Rectal smooth muscle tissue (tissue), 1 donor: ENCODE data around the gene RABGAP1.

Source experiments
- H3K27ac ChIP-seq: one replicate; pipeline ENCODE4 v1.7.0; 2013; ENCODE audit warnings: low read depth, low read length, inconsistent platforms
- H3K27me3 ChIP-seq: one replicate; pipeline ENCODE4 v1.7.0; 2013; ENCODE audit warnings: low read length; ENCODE audit not compliant: control insufficient read depth, insufficient read depth
- H3K36me3 ChIP-seq: one replicate; pipeline ENCODE4 v1.7.0; 2013; ENCODE audit warnings: low read length; ENCODE audit not compliant: control insufficient read depth, insufficient read depth
- H3K4me1 ChIP-seq: one replicate; pipeline ENCODE4 v1.7.0; 2013; ENCODE audit warnings: low read length; ENCODE audit not compliant: control insufficient read depth, insufficient read depth
- H3K4me3 ChIP-seq: one replicate; pipeline ENCODE4 v1.7.0; 2013; ENCODE audit warnings: low read length
- H3K9ac ChIP-seq: one replicate; pipeline ENCODE4 v1.7.0; 2013; ENCODE audit warnings: low read length

RABGAP1 gene

GRCh38 chr9:123065196-123065595 lies 124.4 kb downstream of the RABGAP1 start:
- no peak overlapping the region for H3K4me3 ChIP-seq
- H3K27me3 ChIP-seq, result no peaks in the 10 kb centered on the region
- H3K4me1 ChIP-seq, result no peaks in the 10 kb centered on the region
- no peak overlapping the region for H3K27ac ChIP-seq
- no peak overlapping the region for H3K9ac ChIP-seq
- H3K36me3 ChIP-seq, result peaks cover 9% of the 10 kb centered on the region

GRCh38 chr9:123067136-123067535 lies 126.3 kb downstream of the RABGAP1 start:
- Histone ChIP-seq H3K4me1 (no peaks in the 10 kb centered on the region), H3K27me3 (no peaks in the 10 kb centered on the region), H3K27ac (no peak overlapping the region), H3K4me3 (no peak overlapping the region), H3K36me3 (peaks cover 17% of the 10 kb centered on the region), H3K9ac (no peak overlapping the region)

- no peaks in the 10 kb centered on the region for H3K4me1 ChIP-seq
- no peak overlapping the region for H3K27ac ChIP-seq
- H3K9ac ChIP-seq, result no peak overlapping the region
- H3K27me3 ChIP-seq, result no peaks in the 10 kb centered on the region
- H3K4me3 ChIP-seq, result no peak overlapping the region
- peaks cover 17% of the 10 kb centered on the region for H3K36me3 ChIP-seq
These were observed 128.2 kb downstream of the RABGAP1 start for GRCh38 chr9:123069010-123069481.

GRCh38 chr9:123070198-123070597 lies 129.4 kb downstream of the RABGAP1 start:
- H3K4me3 ChIP-seq, result no peak overlapping the region
- no peak overlapping the region for H3K27ac ChIP-seq
- no peaks in the 10 kb centered on the region for H3K4me1 ChIP-seq
- no peaks in the 10 kb centered on the region for H3K27me3 ChIP-seq
- H3K9ac ChIP-seq, result no peak overlapping the region
- peaks cover 19% of the 10 kb centered on the region for H3K36me3 ChIP-seq

GRCh38 chr9:123072407-123072995 lies 131.7 kb downstream of the RABGAP1 start:
- no peaks in the 10 kb centered on the region for H3K27me3 ChIP-seq
- H3K4me3 ChIP-seq, result no peak overlapping the region
- no peaks in the 10 kb centered on the region for H3K4me1 ChIP-seq
- H3K27ac ChIP-seq, result no peak overlapping the region
- H3K9ac ChIP-seq, result no peak overlapping the region
- H3K36me3 ChIP-seq, result peaks cover 13% of the 10 kb centered on the region

GRCh38 chr9:123073441-123073840 lies 132.6 kb downstream of the RABGAP1 start:
- Histone ChIP-seq H3K4me1 (no peaks in the 10 kb centered on the region), H3K27me3 (no peaks in the 10 kb centered on the region), H3K9ac (no peak overlapping the region), H3K4me3 (no peak overlapping the region), H3K27ac (peak overlapping the region; percentile 19), H3K36me3 (peaks cover 14% of the 10 kb centered on the region)

- Histone ChIP-seq H3K4me3 (no peak overlapping the region), H3K4me1 (no peaks in the 10 kb centered on the region), H3K27ac (peak overlapping the region; percentile 19), H3K9ac (no peak overlapping the region), H3K27me3 (no peaks in the 10 kb centered on the region), H3K36me3 (peaks cover 17% of the 10 kb centered on the region)
These were observed 133.2 kb downstream of the RABGAP1 start for GRCh38 chr9:123073991-123074422.

GRCh38 chr9:123074628-123075027 lies 133.8 kb downstream of the RABGAP1 start:
- Histone ChIP-seq H3K27ac (no peak overlapping the region), H3K4me1 (no peaks in the 10 kb centered on the region), H3K36me3 (peaks cover 17% of the 10 kb centered on the region), H3K9ac (no peak overlapping the region), H3K4me3 (no peak overlapping the region), H3K27me3 (no peaks in the 10 kb centered on the region)

- Histone ChIP-seq H3K36me3 (peaks cover 10% of the 10 kb centered on the region), H3K27ac (no peak overlapping the region), H3K27me3 (no peaks in the 10 kb centered on the region), H3K9ac (no peak overlapping the region), H3K4me3 (no peak overlapping the region), H3K4me1 (no peaks in the 10 kb centered on the region)
These were observed 139.6 kb downstream of the RABGAP1 start for GRCh38 chr9:123080444-123080843.

- Histone ChIP-seq H3K27ac (no peak overlapping the region), H3K27me3 (no peaks in the 10 kb centered on the region), H3K4me1 (no peaks in the 10 kb centered on the region), H3K9ac (no peak overlapping the region), H3K4me3 (no peak overlapping the region), H3K36me3 (peaks cover 10% of the 10 kb centered on the region)
These were observed 141.0 kb downstream of the RABGAP1 start for GRCh38 chr9:123081824-123082223.

GRCh38 chr9:123083680-123084079 lies 142.9 kb downstream of the RABGAP1 start:
- peaks cover 5% of the 10 kb centered on the region for H3K36me3 ChIP-seq

GRCh38 chr9:123084256-123084655 lies 143.4 kb downstream of the RABGAP1 start:
- Histone ChIP-seq H3K4me1 (no peaks in the 10 kb centered on the region), H3K27me3 (no peaks in the 10 kb centered on the region), H3K36me3 (peaks cover 8% of the 10 kb centered on the region), H3K4me3 (no peak overlapping the region), H3K27ac (no peak overlapping the region), H3K9ac (no peak overlapping the region)

More at GRCh38 chr9:123083680-123084079, 142.9 kb downstream of the RABGAP1 start:
- Histone ChIP-seq H3K4me3 (no peak overlapping the region), H3K27ac (no peak overlapping the region), H3K27me3 (no peaks in the 10 kb centered on the region), H3K4me1 (no peaks in the 10 kb centered on the region), H3K9ac (no peak overlapping the region)

- Histone ChIP-seq H3K4me1 (no peaks in the 10 kb centered on the region), H3K9ac (no peak overlapping the region), H3K27me3 (no peaks in the 10 kb centered on the region), H3K36me3 (peaks cover 8% of the 10 kb centered on the region), H3K4me3 (no peak overlapping the region), H3K27ac (no peak overlapping the region)
These were observed 145.1 kb downstream of the RABGAP1 start for GRCh38 chr9:123085916-123086315.
